HG03066 (cell line): ENCODE measurements around the gene RRM1.

Experiments used
- ATAC-seq: cut with Tn5 transposase; IDR thresholded peaks from one replicate; pipeline ENCODE4 v1.9.1; 2021; ENCODE audit warnings: low read depth; ENCODE audit not compliant: unreplicated experiment

The RRM1 gene

DNA sequence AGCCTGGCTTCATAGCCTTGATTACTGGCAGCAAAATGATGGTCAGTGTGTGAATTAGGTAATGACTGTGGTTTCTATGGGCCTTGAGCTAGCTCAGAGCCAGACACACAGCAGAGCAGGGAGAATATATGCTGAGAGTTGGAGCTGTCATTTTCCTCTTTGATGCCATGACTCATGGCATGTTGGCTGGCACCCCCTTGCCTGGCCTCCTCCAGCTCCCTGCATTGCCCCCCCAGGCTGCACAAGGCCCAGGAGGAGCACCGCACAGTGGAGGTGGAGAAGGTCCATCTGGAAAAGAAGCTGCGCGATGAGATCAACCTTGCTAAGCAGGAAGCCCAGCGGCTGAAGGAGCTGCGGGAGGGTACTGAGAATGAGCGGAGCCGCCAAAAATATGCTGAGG is 20.3 kb upstream of the RRM1 start:
- ATAC-seq = no peak

DNA sequence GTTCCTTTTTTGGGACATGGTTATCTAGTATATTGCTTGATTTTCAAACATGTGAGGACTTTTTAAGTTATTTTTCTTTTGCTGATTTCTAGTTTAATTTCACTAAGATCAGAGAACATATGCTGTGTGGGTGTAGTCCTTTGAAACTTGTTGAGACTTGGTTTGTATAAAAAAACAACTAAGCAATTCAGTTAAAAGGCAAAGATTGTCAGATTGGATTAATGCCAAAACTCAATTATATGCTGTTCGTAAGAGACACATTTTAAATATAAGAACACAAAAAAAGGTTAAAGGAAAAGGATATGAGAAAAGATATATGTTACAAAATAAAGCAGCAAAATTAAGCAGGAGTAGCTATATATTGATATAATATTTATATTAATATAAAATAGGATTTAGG is 17.8 kb upstream of the RRM1 start:
- ATAC-seq = no peak

- no peak for ATAC-seq
Observed at GRCh38 chr11:4083198-4083597, 11.4 kb upstream of the RRM1 start.

GRCh38 chr11:4084406-4085125 is 10.0 kb upstream of the RRM1 start:
- ATAC-seq = no peak

DNA sequence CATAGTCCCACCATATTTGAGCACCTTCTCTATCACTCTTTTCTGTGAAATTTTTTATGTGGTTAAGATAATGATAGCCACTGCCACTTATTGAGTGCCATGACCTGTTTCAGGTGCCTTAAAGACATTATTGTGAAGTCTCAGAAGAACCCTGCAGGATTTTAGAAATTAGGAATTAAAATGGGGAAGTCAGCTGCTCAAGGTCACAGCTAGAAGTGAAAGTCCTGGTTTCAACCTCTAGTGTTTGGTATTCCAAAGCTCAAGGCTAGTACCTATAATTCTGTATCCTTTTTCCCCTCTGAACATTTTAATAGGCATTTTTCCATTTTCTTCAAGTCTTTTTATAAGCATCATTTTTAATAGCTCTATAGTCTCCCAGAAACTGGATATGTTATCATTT is 9.0 kb upstream of the RRM1 start:
- ATAC-seq = no peak

DNA sequence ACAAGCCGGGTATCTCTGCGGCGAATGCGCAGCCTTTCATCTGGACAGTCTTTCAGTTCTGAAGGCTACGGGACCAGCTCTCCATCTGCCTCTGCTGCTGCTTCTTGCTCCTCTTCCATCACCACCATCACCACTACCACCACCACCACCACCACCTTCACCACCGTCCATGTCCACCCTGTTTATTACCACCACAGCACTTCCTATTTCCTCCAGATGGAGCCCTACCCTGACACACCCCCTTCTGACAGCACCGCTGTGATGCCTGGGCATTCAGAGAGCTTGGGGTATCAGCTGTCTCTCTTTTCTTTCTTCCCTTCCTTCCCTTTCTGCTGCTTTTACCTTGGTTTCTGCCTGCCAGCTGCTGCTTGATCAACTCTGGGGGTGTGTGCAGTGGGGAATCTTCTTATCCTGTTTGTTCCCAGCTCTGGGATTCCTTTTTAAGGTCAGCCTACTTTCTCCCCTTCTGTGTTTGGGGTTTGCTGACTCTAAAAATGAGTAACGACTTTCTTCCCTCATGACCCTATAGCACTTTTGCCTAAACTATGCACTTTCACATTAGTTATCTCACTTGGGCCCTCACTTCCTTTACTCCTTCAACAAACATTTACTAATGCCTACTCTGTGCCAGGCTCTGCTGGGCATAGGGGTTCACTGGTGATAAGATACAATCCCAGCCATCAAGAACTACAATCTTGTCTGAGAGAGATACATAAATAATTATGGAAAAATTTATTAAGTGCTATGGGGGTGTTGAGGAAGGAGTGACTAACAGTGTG is 7.8 kb upstream of the RRM1 start:
- no peak for ATAC-seq

DNA sequence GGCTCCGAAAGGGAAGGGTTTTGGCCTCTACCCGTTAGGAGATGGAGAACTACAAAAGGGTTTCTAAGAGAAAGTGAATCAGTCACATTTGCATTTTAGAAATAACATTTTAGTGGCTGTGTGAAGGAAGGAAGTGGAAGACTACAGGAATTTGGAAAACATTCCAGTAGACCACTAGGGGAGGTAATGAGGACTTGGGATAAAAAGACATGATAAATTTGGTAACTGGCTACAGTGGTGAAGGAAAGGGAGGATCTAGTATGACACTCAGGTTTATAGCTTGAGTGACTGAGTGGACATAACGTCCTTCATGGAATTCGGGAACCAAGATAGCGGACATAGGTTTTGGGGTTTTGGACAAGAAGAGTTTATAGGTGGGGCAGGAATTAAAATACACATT is 7.0 kb upstream of the RRM1 start:
- no peak for ATAC-seq

- no peak for ATAC-seq
Observed at GRCh38 chr11:4090258-4090657, 4.3 kb upstream of the RRM1 start.

DNA sequence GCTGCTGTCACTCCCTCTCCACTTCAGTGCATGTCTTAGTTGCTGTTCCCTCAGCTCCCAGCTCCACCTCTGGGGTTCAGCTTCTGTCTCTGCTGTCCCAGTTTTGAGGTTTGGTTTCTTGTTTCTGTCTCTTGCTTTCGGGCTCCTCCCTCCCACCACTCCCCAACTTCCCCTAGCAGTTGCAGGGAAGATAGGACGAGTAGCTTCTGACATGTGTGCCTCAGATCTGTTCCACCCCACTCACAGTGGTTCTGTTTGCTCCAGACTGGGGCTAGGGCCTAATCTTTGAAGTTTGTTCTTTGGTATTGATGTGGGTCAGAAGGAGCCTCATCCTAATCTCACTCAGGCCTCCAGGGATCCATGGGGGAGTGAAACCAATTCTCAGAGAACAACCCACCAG is 2.6 kb upstream of the RRM1 start:
- no peak for ATAC-seq

GRCh38 chr11:4093519-4094347 is 866 bp upstream of the RRM1 start:
- ATAC-seq = no peak

- no peak for ATAC-seq
Observed at GRCh38 chr11:4095509-4096230, 1.1 kb downstream of the RRM1 start.

- no peak for ATAC-seq
Observed at GRCh38 chr11:4098026-4098621, 3.5 kb downstream of the RRM1 start.

GRCh38 chr11:4102711-4103110 is 8.1 kb downstream of the RRM1 start:
- no peak for ATAC-seq

DNA sequence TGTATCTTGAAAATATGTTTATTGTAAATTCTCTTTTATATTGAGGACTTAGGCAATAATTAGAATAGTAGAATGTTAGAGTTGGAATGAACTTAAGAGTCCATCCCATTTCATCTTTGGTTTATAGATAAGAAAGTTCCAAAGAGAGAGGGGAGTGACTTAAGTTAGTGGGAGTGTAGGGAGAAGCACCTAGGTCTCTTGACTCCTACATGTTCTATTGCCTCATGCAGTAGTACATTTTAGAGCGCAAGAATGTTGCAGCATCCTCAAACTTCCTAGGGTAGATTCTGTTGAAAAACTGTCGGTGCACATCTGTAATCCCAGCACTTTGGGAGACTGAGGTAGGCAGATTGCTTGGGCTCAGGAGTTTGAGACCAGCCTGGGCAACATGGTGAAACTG is 8.7 kb downstream of the RRM1 start:
- ATAC-seq = no peak

- ATAC-seq = no peak
Observed at GRCh38 chr11:4105916-4106315, 11.3 kb downstream of the RRM1 start.

DNA sequence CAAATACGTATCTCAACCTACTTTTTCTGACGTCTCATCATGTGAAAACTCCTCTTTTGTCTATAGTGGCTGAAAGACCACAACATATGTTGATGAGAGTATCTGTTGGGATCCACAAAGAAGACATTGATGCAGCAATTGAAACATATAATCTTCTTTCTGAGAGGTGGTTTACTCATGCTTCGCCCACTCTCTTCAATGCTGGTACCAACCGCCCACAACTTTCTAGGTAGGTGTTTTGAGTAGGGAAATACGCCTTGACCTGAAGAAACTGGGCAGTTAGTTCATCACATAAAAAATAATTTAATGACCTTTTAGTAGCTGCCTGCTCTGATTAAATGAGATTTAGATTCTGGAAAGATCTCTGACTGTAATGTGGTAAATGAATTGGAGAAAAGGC is 17.2 kb downstream of the RRM1 start:
- ATAC-seq = no peak

DNA sequence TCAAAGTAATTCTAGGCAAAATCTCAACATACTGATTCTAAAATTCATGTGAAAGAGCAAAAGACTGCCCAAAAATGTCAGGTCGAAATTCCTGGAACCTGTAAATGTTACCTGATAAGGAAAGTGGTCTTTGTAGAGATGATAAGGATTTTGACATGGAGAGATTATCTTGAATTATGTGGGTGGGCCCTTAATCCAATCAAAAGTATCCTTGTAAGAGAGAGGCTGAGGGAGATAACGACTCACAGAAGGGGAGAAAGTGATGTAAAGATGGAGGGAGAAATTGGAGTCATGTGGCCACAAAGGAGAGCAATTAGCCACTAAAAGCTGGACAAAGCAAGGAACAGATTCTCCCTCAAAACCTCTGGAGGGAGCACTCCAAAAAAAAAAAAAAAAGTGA is 20.5 kb downstream of the RRM1 start:
- no peak for ATAC-seq

GRCh38 chr11:4118107-4118506 is 23.5 kb downstream of the RRM1 start:
- no peak for ATAC-seq

GRCh38 chr11:4123218-4123617 is 28.6 kb downstream of the RRM1 start:
- ATAC-seq = no peak

- no peak for ATAC-seq
Observed at GRCh38 chr11:4125141-4125540, 30.5 kb downstream of the RRM1 start.
